ENCODE measurements around the gene EMX1. TPM values are rescaled to one million over a fixed set of nuclear protein-coding genes. Genes with fewer than 3 reads are reported as not detected.

The EMX1 gene
- not detected for total RNA-seq
- long read RNA-seq = 0 reads

- no peak for DNase-seq
- peak; percentile 66 for ATAC-seq
- intact Hi-C loops (cut with micrococcal nuclease) = no loop called here
These were observed at the start of gene EMX1 for GRCh38 chr2:72917138-72917876. TSS of gene EMX1 (plus strand) at chr2:72917519. CDS start at chr2:72917853, 334 bp downstream.

- intact Hi-C loops (cut with micrococcal nuclease) = no loop called here
These were observed 46.3 kb upstream of the EMX1 start for GRCh38 chr2:72871060-72871459.

GRCh38 chr2:72871880-72872279 lies 45.4 kb upstream of the EMX1 start:
- ATAC-seq = no peak
- intact Hi-C loops (cut with micrococcal nuclease) = no loop called here
- no peak for DNase-seq

More at GRCh38 chr2:72871060-72871459, 46.3 kb upstream of the EMX1 start:
- DNase-seq (no peak), ATAC-seq (no peak)

- ATAC-seq (no peak), DNase-seq (peak; percentile 55)
- intact Hi-C loops (cut with micrococcal nuclease) = no loop called here
These were observed 33.9 kb upstream of the EMX1 start for GRCh38 chr2:72883356-72883962.

GRCh38 chr2:72886505-72887031 lies 30.8 kb upstream of the EMX1 start:
- intact Hi-C loops (cut with micrococcal nuclease) = no loop called here
- ATAC-seq (no peak), DNase-seq (no peak)

DNA sequence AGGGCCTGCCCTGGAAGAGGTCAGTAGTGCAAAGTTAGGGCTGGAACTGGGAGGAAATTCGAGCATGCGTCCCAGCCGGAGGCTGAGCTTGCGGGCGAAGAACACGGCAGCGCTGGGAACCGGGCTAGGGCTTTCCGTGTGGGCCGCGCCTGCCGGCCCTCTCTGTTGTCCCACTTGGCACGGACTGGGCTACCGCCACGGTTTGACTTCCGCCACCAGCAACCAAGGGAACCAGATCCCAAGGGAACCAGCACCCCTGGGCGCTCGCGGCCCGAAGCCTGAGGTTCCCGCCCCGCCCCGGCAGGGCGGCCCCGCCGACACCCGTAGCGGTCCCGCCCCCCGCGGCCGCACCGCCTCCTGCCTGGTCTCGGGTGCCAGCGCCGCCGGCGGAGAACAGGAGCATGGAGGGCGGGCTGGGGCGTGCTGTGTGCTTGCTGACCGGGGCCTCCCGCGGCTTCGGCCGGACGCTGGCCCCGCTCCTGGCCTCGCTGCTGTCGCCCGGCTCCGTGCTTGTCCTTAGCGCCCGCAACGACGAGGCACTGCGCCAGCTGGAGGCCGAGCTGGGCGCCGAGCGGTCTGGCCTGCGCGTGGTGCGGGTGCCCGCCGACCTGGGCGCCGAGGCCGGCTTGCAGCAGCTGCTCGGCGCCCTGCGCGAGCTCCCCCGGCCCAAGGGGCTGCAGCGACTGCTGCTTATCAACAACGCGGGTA lies 30.1 kb upstream of the EMX1 start, which contains the start of gene SPR:
Gene SPR (plus strand): TSS at position 377 of the 708 bp plus-strand sequence. CDS start 25 bp downstream, at position 402.
- intact Hi-C loops (cut with micrococcal nuclease) = no loop called here
- ATAC-seq = peak; percentile 94
- DNase-seq = peak; percentile 92

GRCh38 chr2:72887740-72888437 lies 29.4 kb upstream of the EMX1 start:
- ATAC-seq = peak; percentile 75
- peak; percentile 93 for DNase-seq
- intact Hi-C loops (cut with micrococcal nuclease) = no loop called here

DNA sequence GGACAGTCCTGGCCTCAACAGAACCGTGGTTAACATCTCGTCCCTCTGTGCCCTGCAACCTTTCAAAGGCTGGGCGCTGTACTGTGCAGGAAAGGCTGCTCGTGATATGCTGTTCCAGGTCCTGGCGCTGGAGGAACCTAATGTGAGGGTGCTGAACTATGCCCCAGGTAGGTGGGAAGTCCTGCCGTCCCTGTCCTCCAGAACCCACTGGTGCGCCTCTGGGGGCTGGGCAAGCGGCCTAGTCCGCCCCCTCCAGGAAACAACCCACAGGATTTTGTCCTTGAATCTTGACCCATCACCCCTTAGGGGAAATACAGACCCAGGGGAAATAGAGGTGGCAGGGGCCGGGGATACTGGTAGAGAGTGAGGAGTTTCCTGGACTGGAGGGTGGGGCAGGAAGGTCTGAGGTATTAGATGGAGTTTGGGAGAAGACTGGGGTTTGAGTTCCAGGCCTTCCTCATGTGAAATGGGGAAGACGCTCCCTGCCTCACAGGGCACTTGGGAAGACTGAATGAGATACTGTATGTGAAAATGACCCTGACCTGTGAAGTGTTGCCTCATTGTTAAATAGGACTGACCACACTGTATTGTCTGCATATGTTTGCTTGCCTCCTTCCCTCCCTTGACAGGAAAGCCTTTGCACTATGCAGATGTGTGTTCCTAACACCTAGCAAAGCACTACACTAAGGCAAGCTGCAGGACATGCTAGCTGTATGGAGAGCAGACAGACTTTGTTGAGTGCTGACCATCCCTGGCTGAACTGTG lies 28.7 kb upstream of the EMX1 start:
- no peak for ATAC-seq
- intact Hi-C loops (cut with micrococcal nuclease) = no loop called here
- DNase-seq = no peak

- intact Hi-C loops (cut with micrococcal nuclease) = loop anchor here (5.0 kb wide), 1 partner anchor 272 kb away; no protein-coding TSS in a partner anchor
- ATAC-seq = no peak
- DNase-seq = no peak
These were observed 27.3 kb upstream of the EMX1 start for GRCh38 chr2:72889991-72890390.

DNA sequence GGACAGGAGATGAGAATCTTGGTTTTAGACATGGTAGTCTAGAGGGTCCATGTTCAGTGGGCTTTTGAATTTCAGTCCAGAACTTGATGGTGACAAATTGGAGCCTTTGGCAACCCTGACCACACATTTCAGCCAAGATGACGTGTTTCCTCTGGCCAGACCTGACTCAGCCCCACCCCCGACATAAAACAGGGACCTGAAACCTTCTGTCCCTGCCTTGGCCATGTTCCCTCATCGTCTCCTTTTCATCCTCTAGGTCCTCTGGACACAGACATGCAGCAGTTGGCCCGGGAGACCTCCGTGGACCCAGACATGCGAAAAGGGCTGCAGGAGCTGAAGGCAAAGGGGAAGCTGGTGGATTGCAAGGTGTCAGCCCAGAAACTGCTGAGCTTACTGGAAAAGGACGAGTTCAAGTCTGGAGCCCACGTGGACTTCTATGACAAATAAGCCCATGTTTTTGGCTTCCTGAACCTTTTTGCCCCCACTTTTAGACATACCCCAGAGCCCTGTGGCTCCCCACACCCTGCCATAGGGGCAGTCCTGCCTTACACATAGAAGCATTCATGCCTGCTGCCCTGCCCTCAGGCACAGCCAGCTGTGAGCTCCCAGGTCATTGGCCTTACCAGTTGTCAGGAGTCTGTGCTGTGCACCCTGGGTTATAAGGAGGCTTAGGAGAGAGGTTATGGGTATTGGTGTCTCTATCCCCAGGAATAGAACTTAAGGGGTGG lies 26.1 kb upstream of the EMX1 start:
- intact Hi-C loops (cut with micrococcal nuclease) = loop anchor here (5.0 kb wide), 1 partner anchor 271 kb away; no protein-coding TSS in a partner anchor

DNA sequence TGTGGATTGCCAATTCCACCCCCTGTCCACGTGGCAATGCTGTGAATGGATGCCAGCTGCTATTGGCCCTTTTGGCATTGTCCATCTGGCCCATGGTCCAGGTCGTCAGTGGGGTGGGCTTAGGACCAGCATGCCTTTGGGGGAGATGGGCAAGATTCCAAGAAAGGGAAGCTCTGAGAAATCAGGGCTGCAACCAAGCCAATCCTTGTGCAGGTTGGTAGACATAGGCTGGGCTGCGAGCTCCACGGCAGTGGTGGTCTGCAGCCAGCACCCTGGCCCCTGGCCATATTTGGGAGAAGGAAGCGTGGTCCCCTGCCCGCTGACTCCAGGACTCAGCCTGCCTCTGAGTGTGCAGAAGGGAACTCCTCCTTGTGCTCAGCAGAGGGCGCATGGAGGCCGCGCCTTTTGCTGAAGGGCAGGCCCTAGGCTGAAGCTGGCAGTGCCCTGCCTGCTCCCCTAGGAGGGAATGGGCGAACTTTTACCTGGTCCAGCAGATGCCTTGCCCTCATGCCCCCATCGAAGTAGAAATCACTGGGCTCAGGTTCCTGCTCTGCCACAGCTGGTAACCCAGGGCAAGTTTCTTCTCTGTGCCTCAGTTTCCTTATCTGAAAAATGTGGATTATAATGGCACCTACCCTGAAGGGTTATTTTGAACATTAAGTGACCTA lies 24.7 kb upstream of the EMX1 start:
- DNase-seq (peak; percentile 79), ATAC-seq (peak; percentile 79)
- intact Hi-C loops (cut with micrococcal nuclease) = loop anchor here (5.0 kb wide), 1 partner anchor 270 kb away; no protein-coding TSS in a partner anchor

More for the DNA sequence above, 26.1 kb upstream of the EMX1 start:
- DNase-seq (no peak), ATAC-seq (no peak)

GRCh38 chr2:72893594-72894319 lies 23.6 kb upstream of the EMX1 start:
- DNase-seq (peak; percentile 65), ATAC-seq (peak; percentile 75)
- intact Hi-C loops (cut with micrococcal nuclease) = loop anchor here (5.0 kb wide), 1 partner anchor 269 kb away; no protein-coding TSS in a partner anchor

- DNase-seq = no peak
- ATAC-seq = no peak
- intact Hi-C loops (cut with micrococcal nuclease) = loop anchor here (5.0 kb wide), 1 partner anchor 268 kb away; no protein-coding TSS in a partner anchor
These were observed 22.8 kb upstream of the EMX1 start for GRCh38 chr2:72894514-72894913.

- intact Hi-C loops (cut with micrococcal nuclease) = no loop called here
- DNase-seq = no peak
- ATAC-seq = no peak
These were observed 22.2 kb upstream of the EMX1 start for GRCh38 chr2:72895154-72895553.

DNA sequence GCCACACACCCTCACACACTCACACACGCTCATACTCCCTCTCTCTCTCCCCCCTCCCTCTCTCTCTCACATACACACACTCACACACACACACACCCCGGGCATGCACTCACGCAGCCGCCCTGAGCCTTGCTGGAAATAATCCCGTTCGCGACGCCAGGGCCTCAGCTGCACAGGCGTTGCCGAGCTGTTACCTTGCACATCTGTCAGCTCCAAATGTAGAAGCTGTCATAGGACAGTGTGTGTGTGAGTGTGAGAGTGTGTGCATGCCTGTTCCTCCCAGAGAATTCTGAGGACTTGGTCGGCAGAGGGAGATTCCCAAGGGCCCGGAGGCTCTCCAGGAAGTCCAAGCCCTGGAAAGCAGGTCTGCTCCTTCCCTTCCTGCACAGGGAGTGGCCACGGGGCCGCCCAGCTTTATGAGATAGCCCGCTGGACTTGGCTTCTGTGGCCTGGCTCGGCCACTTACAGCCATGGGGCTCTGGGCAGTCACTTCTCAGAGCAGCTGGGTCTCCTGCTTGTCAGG lies 21.5 kb upstream of the EMX1 start:
- DNase-seq (peak; percentile 65), ATAC-seq (peak; percentile 48)
- intact Hi-C loops (cut with micrococcal nuclease) = no loop called here

DNA sequence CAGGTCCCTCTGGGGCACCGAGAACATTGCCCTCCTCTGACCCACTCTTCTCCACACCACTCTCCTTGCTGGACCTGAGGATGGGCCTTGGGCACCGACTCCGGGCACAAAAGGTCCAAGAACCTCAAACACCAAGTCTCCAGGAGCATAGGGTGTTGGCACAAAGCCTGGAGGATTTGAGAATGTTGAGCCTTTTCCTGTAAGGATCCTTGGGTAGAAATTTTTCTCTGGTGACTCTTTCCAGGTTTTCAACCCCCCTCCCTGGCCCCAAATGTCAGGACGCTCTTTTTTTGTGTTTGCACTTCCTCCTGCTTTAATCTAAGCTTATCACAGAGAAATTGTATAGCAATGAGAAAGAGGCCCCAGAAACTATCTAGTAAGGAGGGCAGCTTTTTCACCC lies 20.9 kb upstream of the EMX1 start:
- no peak for DNase-seq
- intact Hi-C loops (cut with micrococcal nuclease) = no loop called here
- ATAC-seq = no peak
